ENCODE measurements around the gene TCHH. TPM values are rescaled to one million over a fixed set of nuclear protein-coding genes. Genes with fewer than 3 reads are reported as not detected.

TCHH gene
- total and polyA plus RNA-seq, 8 donors, result 0.03 to 0.42 (median 0.06) TPM; not detected in 1

DNA sequence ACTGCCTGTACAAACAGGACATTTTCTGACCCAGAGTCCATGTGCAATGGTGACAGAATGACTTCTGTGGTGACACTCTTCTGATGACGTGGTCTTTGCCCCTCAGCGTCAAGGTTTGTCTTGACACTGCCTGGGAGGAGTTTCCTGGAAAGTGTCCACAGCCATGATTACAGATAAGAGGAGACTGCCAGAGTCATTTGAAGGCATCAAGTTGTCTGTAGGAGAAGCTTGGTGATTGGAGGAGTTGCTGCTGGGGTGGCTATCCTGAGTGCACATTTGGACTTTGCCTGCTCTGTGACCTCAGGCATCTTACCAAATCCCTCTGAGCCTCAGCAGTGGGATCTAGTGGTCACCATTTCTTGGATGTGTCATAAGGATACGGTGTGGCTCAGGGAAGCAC is 44.1 kb downstream of the TCHH start:
- H3K4me3 ChIP-seq, result no peak overlapping the region
- no peak for ATAC-seq
- FAIRE-seq, result no peak

GRCh38 chr1:152067929-152068328 is 47.3 kb downstream of the TCHH start:
- no peaks in the 10 kb centered on the region for H3K4me1 ChIP-seq
- no peak overlapping the region for H3K4me3 ChIP-seq
- TF ChIP-seq, protein P1, sequence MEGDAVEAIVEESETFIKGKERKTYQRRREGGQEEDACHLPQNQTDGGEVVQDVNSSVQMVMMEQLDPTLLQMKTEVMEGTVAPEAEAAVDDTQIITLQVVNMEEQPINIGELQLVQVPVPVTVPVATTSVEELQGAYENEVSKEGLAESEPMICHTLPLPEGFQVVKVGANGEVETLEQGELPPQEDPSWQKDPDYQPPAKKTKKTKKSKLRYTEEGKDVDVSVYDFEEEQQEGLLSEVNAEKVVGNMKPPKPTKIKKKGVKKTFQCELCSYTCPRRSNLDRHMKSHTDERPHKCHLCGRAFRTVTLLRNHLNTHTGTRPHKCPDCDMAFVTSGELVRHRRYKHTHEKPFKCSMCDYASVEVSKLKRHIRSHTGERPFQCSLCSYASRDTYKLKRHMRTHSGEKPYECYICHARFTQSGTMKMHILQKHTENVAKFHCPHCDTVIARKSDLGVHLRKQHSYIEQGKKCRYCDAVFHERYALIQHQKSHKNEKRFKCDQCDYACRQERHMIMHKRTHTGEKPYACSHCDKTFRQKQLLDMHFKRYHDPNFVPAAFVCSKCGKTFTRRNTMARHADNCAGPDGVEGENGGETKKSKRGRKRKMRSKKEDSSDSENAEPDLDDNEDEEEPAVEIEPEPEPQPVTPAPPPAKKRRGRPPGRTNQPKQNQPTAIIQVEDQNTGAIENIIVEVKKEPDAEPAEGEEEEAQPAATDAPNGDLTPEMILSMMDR (IDR thresholded peaks at IDR 0.05), result no peak
- FAIRE-seq (no peak), DNase-seq (no peak), ATAC-seq (no peak)
- H3K27ac ChIP-seq, result no peak overlapping the region
- H3K27me3 ChIP-seq, result no peaks in the 10 kb centered on the region
- intact Hi-C loops (cut with DNase I), result no loop called here
- H3K36me3 ChIP-seq, result no peaks in the 10 kb centered on the region
- H3K9me3 ChIP-seq, result no peaks in the 10 kb centered on the region
- WGBS, 2 donors, result 81 to 91% methylated on average over 1 of the region's 1 CpG

More for the DNA sequence above, 44.1 kb downstream of the TCHH start:
- H3K27me3 ChIP-seq, result no peaks in the 10 kb centered on the region
- H3K36me3 ChIP-seq, result no peaks in the 10 kb centered on the region
- no peaks in the 10 kb centered on the region for H3K9me3 ChIP-seq
- 69 to 81% methylated on average over 3 of the region's 3 CpGs for WGBS, 2 donors
- intact Hi-C loops (cut with DNase I), result no loop called here
- TF ChIP-seq, protein P1 (IDR thresholded peaks at IDR 0.05), result no peak
- DNase-seq, result no peak
- no peaks in the 10 kb centered on the region for H3K4me1 ChIP-seq
- H3K27ac ChIP-seq, result no peak overlapping the region

DNA sequence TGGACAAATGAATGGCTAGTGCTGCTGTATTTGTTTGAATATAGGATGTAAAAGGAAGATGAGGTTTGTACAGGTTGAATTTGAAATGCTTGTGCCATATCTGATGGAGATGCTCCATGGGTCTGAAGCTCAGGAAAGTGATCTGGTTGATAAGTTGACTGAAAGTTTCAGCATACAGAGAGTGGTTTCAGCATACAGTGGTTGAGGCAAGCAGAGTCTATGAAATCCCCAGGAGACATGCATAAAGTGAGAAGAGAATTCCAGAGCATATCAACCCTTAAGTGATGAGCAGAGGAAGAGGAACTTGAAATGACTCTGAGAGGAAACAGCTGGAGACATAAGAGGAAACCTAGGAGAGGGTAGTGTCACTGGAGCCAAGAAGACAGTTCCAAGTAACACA is 48.1 kb downstream of the TCHH start:
- Histone ChIP-seq H3K27ac (no peak overlapping the region), H3K9me3 (no peaks in the 10 kb centered on the region), H3K4me3 (no peak overlapping the region), H3K27me3 (no peaks in the 10 kb centered on the region), H3K4me1 (no peaks in the 10 kb centered on the region), H3K36me3 (no peaks in the 10 kb centered on the region)
- no peak for FAIRE-seq
- TF ChIP-seq, protein P1 (IDR thresholded peaks at IDR 0.05), result no peak
- no peak for DNase-seq
- intact Hi-C loops (cut with DNase I), result no loop called here
- ATAC-seq, result no peak

DNA sequence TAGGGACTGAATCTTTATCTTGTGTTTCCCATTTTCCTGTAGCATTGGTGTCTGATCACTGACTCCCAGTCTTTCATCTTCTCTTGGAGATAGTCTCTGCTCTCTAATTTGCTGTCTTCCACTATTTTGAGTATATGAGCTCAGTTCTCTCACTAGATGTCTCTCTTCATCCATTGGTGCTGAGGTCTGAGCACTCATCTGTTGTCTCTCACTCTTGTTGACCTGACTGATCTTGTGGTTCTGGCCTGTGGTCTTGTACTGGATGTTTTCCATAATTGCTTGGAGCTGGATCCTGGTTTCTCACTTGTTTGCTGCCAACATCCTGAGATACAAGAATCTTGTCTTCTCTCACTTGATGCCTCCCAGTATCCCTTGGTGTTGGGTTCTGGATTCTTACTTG is 53.3 kb downstream of the TCHH start:
- no peaks in the 10 kb centered on the region for H3K9me3 ChIP-seq
- H3K36me3 ChIP-seq, result no peaks in the 10 kb centered on the region
- no peak overlapping the region for H3K27ac ChIP-seq
- TF ChIP-seq, protein P1 (IDR thresholded peaks at IDR 0.05), result no peak
- DNase-seq (no peak), FAIRE-seq (no peak), ATAC-seq (no peak)
- no peaks in the 10 kb centered on the region for H3K27me3 ChIP-seq
- no peak overlapping the region for H3K4me3 ChIP-seq
- no peaks in the 10 kb centered on the region for H3K4me1 ChIP-seq
- intact Hi-C loops (cut with DNase I), result no loop called here

Other genes with a start within 250 kb of the TCHH start
- 10 to 100 TPM in 1 of 6 donors, 1 to 10 TPM in 5; 6.1 to 11.3 (median 8.0) TPM for gene THEM4, start 205.9 kb downstream of the TCHH start, total RNA-seq
- gene THEM4, start 205.9 kb downstream of the TCHH start, polyA plus RNA-seq, result 10 to 100 TPM; 17.8 to 27.8 TPM
- gene S100A10, start 121.6 kb downstream of the TCHH start, total RNA-seq, result 100 to 1,000 TPM in 2 of 6 donors, 10 to 100 TPM in 4; 34.3 to 211 (median 74.6) TPM
- gene S100A10, start 121.6 kb downstream of the TCHH start, polyA plus RNA-seq, result 100 to 1,000 TPM; 203 to 269 TPM
- 100 to 1,000 TPM in 2 of 6 donors, 10 to 100 TPM in 4; 23.6 to 291 (median 61.9) TPM for gene S100A11, start 78.4 kb downstream of the TCHH start, total RNA-seq
- gene S100A11, start 78.4 kb downstream of the TCHH start, polyA plus RNA-seq, result 100 to 1,000 TPM; 239 to 433 TPM
- not detected for gene TCHHL1, start 26.4 kb downstream of the TCHH start, total RNA-seq
- gene TCHHL1, start 26.4 kb downstream of the TCHH start, polyA plus RNA-seq, result not detected
- not detected for gene RPTN, start 43.8 kb upstream of the TCHH start, total RNA-seq
- gene RPTN, start 43.8 kb upstream of the TCHH start, polyA plus RNA-seq, result not detected
- not detected for gene HRNR, start 108.7 kb upstream of the TCHH start, total RNA-seq
- gene HRNR, start 108.7 kb upstream of the TCHH start, polyA plus RNA-seq, result under 1 TPM; 0.02 to 0.04 TPM
- gene FLG, start 209.8 kb upstream of the TCHH start, total RNA-seq, result not detected
- gene FLG, start 209.8 kb upstream of the TCHH start, polyA plus RNA-seq, result under 1 TPM; under 0.01 to 0.04 TPM
- gene FLG2, start 244.6 kb upstream of the TCHH start, total RNA-seq, result not detected
- under 1 TPM in 1 of 2 donors, not detected in 1; under 0.01 TPM for gene FLG2, start 244.6 kb upstream of the TCHH start, polyA plus RNA-seq

Data from pancreas (tissue), 10 donors.